ENCODE measurements around the gene SECISBP2.
A peak's percentile ranks its signal among the peaks of the same experiment; 100 is the strongest.
"Not testable (repeated sequence)": the region's sequence is repeated elsewhere in the genome, so short reads cannot be mapped to it uniquely, and the experiment has no call there.

Gene SECISBP2

GRCh38 chr9:89318123-89319014 lies at the start of gene SECISBP2:
SECISBP2 (plus strand) TSS chr9:89318500; CDS start chr9:89318577, 77 bp downstream.
- peak; percentile 94 for DNase-seq

GRCh38 chr9:89273528-89274279 lies 44.6 kb upstream of the SECISBP2 start:
- DNase-seq = no peak

DNA sequence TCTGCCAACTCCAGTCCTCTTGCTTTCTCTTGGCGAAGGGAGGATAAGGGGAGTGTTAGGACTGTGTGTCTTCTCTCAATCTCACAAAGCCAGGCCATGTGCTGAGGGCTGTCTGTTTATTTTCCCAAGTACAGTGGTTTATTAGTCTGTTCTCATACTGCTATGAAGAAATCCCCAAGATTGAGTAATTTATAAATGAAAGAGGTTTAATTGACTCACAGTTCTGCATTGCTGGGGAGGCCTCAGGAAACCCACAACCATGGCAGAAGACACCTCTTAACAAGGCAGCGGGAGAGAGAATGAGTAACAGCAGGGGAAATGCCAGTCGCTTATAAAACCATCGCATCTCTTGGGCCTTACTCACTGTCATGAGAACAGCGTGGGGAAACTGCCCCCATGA lies 43.5 kb upstream of the SECISBP2 start:
- no peak for DNase-seq

DNA sequence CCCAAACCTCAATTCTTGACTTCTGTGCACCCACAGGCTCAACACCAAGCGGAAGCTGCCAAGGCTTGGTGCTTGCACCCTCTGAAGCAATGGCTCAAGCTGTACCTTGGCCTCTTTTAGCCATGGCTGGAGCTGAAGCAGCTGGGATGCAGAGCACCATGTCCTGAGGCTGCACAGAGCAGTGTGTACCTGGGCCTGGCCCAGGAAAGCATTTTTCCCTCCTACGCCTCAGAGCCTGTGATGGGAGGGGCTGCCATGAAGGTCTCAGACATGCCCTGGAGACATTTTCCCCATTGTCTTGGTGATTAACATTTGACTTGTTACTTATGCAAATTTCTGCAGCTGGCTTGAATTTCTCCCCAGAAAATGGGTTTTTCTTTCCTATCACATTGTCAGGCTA lies 42.3 kb upstream of the SECISBP2 start:
- DNase-seq = not testable (repeated sequence)

DNA sequence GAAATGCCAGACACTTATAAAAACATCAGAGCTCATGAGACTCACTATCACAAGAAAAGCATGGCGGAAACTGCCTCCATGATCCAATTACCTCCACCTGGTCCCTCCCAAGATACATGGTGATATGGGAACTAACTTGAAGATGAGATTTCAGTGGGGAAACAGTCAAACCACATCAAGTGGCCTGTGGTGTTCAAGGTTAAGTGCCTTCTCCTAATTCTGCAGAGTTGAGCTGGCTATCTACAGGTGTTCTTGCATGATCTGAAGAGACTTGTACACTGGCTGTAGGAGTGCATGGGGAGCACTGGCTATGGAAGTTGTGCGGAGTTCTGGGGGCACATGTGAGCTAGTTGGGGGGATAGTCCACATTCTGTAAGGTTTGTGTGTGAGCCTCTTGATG lies 41.3 kb upstream of the SECISBP2 start:
- no peak for DNase-seq

DNA sequence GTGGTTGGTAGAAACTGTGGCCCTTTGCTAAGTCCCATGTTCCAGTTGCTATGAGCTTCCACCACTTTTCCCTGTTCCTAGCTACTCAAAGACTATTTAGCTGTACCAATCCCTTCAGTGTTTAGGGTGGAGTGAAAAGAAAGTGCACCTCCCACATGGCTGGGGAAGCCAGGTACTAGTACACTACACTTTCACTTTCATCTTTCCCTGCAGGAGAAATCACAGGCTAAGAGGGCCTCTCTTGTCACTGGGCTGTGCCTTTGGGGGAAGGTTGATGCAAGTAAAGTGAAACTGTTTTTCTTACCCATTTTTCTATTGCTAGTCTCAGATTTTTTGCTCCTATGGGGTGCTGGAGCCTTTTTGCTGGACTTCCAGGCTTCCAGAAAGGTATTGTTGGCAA lies 40.8 kb upstream of the SECISBP2 start:
- no peak for DNase-seq

GRCh38 chr9:89278551-89278950 lies 39.7 kb upstream of the SECISBP2 start:
- DNase-seq = no peak

GRCh38 chr9:89278997-89279739 lies 39.1 kb upstream of the SECISBP2 start:
- DNase-seq = peak; percentile 44

DNA sequence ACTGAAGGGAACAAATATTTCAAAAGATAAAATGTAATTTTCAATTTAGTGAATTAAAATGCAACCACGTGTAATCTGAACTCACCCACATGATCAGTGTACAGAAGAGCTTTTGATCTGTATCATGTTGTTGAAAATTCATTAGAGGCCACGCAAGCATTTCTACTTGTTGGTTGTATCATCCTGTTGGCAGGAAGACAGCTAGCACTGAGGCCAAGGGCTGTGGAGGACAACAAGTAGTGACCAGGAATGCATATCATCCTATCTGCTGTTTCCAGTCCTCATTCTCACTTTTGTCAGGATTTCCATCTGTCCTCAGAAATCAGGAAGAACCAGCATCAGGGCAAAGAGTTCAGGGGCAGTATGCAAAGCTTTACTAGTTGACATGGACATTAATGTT lies 37.2 kb upstream of the SECISBP2 start:
- no peak for DNase-seq

GRCh38 chr9:89282248-89282968 lies 35.9 kb upstream of the SECISBP2 start:
- not testable (repeated sequence) for DNase-seq

DNA sequence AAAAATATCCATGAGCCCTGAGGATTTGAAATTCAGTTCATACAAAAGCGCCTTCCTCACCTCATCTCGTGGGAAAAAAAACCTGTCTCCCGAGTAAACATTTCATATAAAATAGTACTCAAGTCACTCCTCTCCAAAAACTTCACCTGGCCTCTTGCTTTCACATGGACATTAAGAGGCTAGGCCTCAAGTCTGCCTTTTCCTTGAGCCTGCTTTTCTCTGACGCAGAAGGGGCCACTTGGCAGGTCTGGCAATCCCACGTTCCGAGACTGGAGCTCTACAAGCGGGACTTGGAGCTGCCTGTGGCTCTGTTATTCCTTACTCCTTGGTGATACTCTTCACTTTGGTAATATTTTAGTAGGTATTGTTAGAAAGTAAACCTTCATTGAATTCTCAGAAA lies 34.2 kb upstream of the SECISBP2 start:
- DNase-seq = no peak

DNA sequence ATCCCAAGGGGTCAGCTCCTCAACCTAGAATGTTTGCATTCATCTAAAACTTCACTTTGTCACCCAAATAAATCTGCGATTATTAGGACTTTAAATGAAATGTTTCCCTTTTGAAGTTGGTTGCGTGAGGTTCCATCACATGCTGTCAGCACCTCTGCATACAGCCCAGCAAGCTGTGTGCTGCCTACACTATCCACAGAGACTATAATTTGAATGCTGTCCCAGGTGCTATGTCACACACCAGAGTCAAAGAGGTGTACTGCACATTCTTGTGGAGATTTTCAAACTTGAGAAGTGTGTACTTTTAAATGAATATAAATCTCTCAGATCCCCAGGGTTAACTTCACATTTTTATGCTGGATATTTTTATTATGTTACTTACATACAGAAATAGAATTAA lies 26.6 kb upstream of the SECISBP2 start:
- DNase-seq = no peak

- DNase-seq = no peak
Measured at GRCh38 chr9:89293014-89293413, 25.3 kb upstream of the SECISBP2 start.

- no peak for DNase-seq
Measured at GRCh38 chr9:89295400-89295799, 22.9 kb upstream of the SECISBP2 start.

- not testable (repeated sequence) for DNase-seq
Measured at GRCh38 chr9:89301996-89302395, 16.3 kb upstream of the SECISBP2 start.

GRCh38 chr9:89304020-89304833 lies 14.1 kb upstream of the SECISBP2 start:
- DNase-seq = no peak

DNA sequence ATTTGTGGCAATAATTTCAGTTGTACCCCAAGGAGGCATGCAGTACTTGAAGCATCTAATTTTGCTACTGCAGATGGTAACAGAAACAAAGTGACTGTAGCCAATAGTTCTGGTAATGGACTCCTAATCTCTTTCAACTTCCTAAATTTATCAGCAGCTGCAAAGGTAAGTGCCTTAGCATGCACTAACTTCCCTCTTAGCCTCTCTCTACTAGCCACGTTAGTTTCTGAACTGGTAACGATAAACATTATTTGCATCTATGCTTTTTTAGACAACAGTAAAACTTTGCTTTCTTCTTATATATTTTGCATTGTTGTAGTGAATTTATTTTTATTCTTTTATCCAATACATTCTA lies 13.5 kb upstream of the SECISBP2 start:
- DNase-seq = no peak

GRCh38 chr9:89305868-89306267 lies 12.4 kb upstream of the SECISBP2 start:
- no peak for DNase-seq

- no peak for DNase-seq
Measured at GRCh38 chr9:89309166-89309565, 9.1 kb upstream of the SECISBP2 start.

DNA sequence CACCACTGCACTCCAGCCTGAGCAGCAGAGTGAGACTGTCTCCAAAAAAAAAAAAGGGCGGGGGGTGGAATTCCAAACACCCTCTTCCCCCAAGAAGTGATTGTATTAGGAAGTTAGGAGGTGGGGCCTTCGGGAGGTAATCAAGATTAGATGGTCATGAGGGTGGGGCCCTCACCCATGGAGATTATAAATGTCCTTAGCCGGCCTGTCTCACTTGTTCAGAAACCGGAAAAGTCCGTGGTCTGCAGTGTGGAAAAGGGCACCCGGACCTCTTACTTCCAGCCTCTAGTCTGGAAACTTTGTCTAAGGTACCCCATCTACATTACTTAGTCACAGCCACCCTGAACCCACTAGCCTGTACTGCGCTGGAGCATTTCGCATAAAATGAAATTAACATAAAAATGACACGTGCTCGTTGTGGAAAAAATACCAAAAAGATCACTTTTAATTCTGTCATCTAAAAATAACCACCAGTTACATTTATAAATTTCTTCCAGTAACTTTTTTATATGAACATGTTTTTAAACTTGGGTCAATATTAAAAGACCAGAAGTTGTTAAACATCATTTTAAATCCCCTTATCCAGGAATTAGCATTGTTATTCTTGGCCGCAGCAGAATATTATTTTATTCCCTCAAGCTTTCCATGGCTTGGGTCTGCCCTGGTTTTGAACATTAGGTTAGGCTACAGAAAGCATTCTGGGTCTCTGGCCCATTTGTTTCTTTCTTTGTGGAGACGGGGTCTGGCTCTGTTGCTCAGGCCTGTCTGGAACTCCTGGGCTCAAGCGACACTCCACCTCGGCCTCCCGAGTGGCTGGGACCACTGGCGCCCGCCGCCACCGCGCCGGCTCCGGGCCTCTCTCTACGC lies 8.5 kb upstream of the SECISBP2 start:
- no peak for DNase-seq

Measured in NCI-H748 treated with DMSO at 0.1 percent for 48 hours (cell line).